GM21367 (cell line): Measurements from ENCODE around the gene ITGA8.
A peak's percentile ranks its signal among the peaks of the same experiment; 100 is the strongest.
"Not testable (repeated sequence)": the region's sequence is repeated elsewhere in the genome, so short reads cannot be mapped to it uniquely, and the experiment has no call there.

Source experiments
- ATAC-seq: cut with Tn5 transposase; IDR thresholded peaks from one replicate; pipeline ENCODE4 v1.9.1; 2021; ENCODE audit not compliant: unreplicated experiment

ITGA8 gene

DNA sequence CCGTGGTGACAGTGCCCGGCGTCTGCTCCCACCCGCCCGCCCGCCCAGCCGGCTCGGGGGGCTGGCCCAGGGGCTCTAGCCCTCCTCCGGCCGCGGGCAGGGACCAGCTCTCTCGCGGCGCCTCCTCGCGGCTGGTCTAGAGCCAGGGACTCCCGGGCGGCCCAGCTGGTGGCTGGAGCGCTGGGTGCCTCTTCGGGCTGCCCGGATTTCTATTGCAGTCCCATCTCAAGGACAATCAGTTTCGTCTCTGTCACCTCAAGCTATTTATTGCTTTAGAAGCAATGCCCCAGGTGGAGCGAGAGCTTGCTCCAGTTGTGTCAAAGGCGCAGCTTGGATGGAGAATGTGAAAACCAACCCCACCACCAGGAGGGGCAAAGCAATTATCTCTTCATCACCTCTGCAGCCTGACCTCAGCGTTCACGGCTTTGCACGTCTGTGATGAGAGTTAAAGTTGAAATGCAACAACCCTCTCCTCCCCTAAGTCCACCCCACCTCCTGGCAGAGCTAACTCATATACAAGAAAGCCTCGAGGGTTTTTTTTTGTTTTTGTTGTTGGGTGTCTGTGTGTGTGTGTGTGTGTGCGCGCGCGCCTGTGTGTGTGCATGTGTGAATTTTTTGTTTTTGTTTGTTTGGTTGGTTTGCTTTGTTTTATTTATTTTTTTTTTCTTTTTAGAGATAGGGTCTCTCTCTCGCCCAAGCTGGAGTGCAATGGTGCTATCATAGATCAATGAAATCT is at the start of gene ITGA8:
ITGA8 (minus strand) TSS at position 24 of the 736 bp plus-strand sequence. CDS start 151 bp downstream, outside the sequence.
- ATAC-seq, result no peak

DNA sequence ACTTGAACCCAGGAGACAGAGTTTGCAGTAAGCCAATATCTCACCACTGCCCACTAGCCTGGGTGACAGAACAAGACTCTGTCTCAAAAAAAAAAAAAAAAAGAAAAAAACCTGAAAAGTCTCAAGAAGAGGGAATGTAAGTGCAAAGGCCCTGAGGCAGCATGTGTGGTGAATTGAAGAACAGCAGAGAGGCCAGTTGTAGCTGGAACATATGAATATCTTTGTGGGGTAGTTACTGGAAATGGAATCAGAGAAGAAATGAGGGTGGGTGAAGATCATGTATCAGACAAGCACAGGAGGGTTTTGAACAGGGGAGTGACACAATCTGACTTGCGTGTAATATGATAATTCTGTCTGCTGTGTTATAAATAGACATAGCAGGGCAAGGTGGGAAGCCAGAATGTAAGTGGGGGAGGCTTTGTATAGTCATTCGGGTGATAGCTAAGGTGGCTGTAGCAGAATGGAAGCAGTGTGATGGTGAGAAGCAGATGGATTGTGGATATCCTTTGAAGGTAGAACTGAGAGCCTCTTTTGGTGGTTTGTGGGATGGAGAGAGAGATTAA is 45.3 kb upstream of the ITGA8 start:
- no peak for ATAC-seq

DNA sequence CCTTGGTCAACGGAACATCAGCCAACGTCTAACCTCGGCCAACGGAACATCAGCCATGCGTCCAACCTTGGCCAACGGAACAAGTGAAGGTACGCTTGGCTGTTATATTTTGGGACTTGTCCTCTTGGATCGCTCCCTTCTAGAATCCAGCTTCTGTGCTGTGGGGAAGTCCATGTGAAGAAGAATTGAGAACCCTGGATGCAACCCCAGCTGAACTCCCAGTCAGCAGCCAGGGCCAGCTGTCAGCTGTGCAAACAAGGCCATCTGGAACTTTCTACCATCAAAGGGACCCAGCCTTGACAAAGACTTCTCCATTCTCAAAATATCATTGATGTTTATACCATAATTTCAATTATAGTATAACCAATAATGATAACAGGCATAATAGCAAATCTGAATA is 43.3 kb upstream of the ITGA8 start:
- ATAC-seq, result no peak

DNA sequence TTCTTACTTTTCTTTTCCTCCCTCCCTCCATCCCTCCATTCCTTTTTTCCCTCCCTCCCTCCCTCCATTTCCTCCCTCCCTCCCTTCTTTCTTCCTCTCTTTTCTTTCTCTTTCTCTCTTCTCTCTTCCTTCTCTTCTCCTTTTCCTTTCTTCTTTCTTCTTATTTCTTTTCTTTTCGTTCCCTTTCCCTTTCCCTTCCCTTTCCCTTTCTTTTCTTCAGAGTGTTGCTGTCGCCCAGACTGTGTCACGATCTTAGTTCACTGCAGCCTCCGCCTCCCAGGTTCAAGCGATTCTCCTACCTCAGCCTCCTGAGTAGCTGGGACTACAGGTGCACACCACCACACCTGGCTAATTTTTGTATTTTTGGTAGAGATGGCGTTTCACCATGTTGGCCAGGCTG is 42.5 kb upstream of the ITGA8 start:
- ATAC-seq, result not testable (repeated sequence)

DNA sequence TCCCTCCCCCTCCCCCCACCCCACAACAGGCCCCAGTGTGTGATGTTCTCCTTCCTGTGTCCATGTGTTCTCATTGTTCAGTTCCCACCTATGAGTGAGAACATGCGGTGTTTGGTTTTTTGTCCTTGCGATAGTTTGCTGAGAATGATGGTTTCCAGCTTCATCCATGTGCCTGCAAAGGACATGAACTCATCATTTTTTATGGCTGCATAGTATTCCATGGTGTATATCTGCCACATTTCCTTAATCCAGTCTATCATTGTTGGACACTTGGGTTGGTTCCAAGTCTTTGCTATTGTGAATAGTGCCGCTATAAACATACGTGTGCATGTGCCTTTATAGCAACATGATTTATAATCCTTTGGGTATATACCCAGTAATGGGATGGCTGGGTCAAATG is 41.5 kb upstream of the ITGA8 start:
- not testable (repeated sequence) for ATAC-seq

DNA sequence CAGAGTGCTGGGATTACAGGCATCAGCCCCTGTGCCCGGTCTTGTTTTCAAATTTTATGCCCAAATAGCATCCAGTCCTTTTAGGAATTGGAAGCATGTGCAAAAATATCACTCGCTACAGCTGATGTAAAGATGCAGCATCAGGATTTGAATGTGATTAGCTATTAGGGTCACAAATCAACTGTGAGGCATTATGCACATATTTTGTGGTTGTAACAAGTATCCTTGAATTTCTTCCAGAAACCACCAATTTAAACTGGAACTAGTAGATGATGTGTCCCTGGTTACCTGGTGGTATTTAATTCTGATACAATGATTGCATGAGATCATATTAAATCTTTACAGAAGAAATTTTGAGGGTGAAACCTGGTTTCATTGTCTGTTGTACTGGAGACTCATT is 41.0 kb upstream of the ITGA8 start:
- no peak for ATAC-seq

DNA sequence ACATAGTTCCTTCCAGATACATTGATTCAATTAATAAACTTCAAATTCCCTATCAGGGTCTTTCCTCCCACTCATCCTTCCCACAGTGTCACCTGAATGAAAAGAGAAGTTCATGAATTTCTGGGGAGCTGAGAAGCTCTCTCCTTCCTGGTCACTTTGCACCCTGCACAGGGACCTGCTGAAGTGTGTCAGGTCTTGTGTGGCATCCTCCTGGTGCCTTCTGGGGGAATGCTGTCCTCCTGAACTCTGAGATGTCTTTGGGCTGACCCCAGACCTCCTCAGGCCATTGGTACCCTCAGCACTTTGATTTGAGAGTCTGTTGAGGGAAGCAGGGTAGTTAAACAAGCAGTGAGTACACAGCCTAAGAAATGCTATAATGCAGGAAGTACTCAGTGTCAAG is 39.5 kb upstream of the ITGA8 start:
- no peak for ATAC-seq

DNA sequence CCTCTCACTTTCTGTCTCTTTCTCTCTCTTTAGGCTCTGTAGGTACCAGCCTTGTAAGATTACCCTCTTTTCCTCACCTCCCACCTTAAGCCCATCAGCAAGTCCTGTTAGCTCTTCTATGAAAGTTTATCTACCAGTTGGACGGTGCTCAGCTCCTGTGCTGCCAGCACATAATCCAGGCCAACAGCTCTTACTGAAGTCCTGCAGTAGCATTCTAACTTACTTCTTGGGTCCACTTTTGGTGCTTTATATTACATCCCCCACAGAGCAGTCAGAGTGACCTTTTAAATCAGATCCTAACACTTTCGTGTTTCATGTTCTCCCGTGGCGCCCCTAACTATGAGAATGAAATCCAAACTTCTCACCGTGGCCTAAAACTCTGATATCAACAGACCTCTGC is 38.9 kb upstream of the ITGA8 start:
- no peak for ATAC-seq

DNA sequence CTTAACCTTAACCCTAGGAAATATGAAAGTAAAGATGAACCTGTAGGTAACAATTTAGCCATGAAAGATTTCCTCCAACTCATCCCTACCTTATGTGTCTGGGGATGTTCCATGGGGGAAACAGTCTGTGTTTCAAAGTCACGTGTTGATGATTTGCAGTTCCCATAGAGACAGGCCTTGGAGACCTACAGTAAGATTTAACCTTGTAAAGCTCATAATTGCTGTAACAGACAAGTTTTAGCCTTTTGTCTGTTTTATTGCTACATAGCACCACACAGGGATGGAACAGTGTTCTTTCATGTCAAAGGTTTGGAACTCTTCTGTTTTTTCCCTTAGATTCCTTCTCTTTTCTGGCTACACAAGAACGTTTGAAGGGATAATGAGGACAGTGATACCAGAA is 35.2 kb upstream of the ITGA8 start:
- no peak for ATAC-seq

DNA sequence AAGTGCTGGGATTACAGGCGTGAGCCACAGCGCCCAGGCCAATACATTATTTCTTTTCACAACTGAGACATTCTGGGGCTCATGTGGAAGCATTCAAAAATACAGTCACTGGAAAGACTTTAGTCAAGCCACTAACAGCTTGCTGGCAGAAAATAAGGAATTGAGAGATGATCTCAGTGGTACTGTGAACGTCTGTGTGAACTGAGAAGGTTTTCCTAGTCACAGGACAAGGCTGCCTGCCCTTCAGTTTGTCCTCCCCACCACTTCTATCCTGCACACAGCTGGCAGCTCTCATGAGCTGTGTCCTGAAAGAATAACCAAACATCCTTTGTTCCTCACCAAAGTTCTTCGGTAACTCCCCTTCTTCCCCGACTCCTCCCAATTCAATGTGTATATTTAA is 31.3 kb upstream of the ITGA8 start:
- ATAC-seq, result no peak

DNA sequence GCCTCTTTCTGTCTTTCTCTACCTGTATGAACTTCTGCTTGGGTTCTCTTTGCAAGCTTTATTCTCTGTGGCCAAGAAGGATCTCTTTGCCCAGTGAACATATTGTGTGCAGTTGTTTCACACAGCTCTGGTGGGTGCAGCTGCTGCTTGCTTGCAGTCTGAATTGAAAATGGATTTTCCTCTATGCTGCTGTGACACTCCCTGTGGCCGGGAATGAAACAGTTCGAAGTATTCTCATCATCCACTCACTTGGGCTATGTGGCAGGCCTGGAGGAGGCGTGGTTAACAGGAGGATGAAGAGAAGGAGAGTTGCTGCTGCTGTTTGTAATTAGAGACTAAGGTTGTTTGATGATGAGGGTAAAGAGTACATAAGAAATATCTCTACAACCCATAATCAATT is 28.4 kb upstream of the ITGA8 start:
- ATAC-seq, result no peak

DNA sequence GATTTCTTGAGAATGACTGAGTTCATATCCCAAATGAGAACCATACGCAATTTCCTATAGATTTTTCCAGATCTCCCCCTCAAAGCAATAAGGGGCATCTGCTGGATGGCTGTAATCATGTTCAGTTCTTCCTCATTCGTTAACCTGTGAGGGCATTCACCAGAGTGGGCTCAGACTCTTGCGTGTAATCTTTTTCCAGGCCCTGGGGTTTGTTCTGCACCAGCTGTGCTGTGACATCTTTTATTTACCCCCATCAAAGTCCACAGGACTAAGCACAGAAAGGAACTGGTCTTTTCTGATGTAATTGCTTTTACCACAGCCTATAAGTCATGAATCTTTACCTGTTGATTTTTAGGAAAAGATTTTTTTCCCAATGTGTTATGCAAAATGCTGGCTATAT is 27.9 kb upstream of the ITGA8 start:
- ATAC-seq, result no peak

DNA sequence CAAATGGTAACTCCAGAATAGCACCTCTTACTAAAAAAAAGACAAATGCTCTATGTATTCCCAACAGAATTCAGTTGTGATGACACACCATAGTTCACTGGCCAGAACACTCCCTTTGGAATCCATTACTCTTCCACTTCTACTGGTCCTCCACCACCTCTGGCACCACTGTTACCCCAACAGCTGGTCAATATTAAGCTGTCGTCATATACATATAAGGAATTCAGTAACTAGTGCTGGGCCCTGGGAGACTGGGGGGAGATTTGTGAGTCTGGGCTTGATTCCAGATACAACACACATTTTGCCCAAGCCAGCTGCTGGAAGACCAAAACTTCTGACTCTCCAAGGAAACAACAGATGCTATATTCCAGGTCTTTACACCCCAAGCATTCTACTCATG is 26.0 kb upstream of the ITGA8 start:
- no peak for ATAC-seq

DNA sequence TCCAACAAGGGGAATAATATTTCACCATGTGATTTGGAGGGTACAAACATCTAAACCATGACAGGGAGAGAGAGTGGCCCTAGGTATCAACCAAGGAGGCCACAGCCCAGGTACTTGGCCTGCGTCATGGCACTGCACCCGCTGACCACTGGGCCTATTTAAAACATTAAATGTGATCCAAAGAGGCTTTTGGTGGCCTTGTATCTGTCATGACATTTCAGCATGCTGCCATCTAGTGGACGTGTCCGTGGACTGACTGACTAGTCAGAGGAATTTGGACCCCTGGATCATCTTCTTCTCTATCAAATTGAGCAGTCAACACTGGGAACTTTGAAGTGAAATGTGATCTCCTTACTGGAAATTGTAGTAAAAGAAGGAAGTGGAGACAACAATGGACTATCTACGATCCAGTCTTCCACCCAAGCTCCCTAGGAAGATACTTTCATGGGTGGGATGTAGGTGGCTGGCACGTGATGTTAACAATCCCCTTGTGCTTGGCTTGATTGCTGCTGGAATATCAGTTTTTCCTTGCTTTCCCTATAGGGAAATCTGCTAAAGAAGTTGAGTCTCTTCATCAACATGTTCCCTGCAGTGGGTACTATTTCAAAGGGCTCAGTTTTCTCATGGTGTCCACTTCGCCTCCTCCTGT is 24.6 kb upstream of the ITGA8 start:
- peak; percentile 83 for ATAC-seq

DNA sequence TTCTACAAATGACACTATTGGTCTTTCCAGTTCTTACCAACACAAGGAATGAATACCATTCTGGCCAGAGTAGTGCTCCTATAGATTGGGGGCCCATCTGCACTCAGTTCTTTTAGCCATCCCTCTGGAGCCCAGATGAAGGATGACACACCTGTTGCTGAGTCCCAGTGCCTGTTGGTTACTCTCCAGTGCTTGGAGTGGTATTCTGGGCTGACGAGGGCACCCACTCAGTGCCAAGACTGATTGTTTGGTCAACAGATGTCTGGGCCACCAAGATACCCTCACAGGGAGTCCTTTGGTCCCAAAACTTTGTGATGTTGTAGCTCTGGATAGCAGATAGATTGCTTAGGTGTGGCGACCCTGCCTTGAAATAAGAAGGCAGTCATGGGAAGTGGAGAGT is 23.7 kb upstream of the ITGA8 start:
- ATAC-seq, result no peak

DNA sequence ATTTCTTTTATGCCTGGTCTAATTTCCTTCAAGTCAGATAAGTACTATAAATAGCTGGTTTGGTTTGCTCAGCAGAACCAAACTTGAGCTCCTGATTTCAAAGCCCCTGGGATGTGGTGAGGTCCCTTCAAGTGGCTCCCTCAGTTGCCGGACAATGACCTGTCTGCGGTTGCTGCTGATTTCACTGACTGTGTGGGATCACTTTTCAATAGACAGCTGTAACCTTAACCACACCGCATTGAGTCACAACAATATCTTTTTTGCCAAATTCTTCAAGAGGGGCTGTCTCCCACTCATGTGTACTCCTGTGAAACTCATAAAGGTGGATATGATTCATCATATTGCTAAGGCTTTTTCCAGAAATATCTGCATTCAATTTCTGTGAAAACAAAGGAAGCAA is 23.1 kb upstream of the ITGA8 start:
- no peak for ATAC-seq

DNA sequence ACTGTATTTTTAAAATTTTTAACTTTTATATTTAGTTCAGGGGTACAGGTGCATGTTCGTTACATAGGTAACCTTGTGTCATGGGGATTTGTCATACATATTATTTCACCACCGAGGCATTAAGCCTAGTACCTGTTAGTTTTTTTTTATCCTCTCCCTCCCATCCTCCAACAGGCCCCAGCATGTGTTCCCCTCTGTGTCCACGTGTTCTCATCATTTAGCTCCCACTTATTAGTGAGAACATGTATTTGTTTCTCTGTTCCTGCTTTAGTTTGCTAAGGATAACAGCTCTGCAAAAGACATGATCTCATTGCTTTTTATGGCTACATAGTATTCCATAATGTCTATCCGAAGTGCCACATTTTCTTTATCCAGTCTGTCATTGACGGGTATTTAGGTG is 22.4 kb upstream of the ITGA8 start:
- ATAC-seq, result no peak

DNA sequence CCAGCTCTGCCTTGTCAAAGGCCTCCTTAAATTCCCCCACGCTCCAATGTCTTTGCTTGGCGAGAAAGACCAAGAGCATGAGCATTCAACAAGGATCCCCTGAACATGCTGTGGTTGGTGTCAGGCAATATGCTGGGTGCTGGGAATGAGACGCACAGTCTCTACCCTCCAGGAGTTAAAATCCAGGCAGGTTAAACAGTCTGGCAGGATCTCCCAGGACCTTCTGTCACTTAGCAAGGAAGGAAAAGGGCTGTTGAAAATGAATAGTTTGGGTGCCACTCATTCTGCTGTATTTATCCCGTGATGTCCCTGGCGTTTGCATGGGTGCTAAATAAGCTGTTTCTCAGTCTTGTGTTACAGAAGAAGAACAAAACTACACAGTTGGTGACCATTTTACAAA is 21.9 kb upstream of the ITGA8 start:
- no peak for ATAC-seq

DNA sequence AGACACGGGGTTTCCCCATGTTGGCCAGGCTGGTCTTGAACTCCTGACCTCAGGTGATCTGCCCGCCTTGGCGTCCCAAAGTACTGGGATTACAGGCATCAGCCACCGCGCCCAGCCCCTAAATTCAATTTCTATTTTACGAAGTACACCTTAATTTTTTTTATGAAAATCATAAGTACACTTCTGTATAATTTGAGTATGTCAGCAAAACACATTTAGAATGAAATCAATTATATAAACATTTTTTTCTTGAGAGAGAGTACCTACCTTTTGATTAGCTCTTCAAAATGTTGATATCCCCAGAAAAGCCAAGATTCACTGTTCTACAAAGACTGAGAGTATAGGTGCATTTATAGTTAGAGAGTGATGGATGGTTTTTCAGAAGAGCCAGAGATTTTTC is 20.5 kb upstream of the ITGA8 start:
- no peak for ATAC-seq

DNA sequence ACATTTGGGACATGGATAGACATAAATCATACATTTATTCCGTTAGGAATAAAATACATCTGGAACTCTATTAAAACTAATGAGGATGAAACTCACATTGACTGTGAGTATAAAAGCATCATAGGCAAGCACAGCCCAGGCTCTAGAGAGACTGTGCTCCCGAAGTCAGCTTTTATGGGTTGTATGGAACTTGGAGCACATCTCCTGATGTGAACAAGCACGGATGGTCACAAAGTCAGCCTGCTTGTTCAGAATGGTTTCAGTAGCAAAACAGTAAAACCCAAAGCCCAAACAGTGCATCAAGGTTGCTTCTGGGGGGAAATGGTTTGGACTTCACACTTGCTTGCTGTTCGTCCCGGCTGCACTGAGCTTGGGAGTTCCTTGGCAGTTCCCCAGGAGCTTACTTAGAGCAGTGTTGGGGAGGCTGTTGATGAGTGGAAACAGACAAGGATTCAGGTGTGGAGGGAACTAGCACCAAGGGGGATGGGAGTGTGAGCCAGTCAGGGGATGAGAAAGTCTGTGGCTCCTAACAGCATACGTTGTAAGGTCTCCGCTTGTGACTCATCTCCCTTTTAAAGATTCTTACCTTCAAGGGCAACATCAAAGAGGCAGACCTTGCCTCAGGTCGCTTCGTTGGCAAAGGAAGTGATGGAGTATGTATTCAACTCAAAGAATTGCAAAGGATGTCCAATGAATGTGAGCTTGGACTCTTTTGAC is 19.7 kb upstream of the ITGA8 start:
- no peak for ATAC-seq

DNA sequence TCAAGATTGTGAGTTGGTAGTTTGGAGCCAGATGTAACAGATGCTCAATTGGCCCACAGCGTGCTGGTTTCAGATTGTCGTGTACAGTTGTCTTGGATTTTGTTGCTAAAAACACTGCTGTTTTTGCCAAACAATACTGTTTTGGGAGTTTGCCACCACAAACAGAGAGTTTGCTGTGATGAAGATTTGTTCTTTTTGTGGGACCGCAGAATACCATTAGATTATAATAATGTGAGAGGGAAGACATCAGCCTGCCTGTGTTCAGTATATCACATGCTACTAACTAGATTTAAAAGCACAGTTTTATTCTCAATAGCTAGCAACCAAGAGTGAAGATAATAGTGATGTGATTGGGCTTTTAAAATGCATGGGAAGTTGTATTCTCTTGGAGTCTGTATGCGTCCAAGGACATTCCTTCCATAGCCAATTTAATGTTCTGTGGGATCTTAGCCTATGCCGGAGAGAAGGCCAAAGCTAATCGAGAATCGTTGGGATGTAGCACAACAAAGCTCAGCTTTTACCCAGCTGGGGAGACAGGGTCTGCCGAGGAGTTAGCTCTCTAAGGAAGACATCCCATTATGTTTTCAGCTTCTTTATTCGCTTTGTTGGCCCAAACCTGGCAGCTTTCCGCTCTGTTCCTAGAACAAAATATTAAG is 18.7 kb upstream of the ITGA8 start:
- ATAC-seq, result no peak
